ENCODE measurements around the gene GRAMD2B.

- TF ChIP-seq CTCF (conservative IDR thresholded peaks at IDR 0.05; ENCODE audit: low read depth, low read length): no peak
- TF ChIP-seq EZH2 (IDR thresholded peaks at IDR 0.05; ENCODE audit: low read length, unreplicated experiment): no peak
- no peak for TF ChIP-seq EZH2phosphoT487 (IDR thresholded peaks at IDR 0.05; ENCODE audit: borderline replicate concordance, low read length)
Measured at GRCh38 chr5:126519637-126520592, 96.7 kb downstream of the GRAMD2B start.
